ENCODE measurements around the gene TRIM69.
"Not testable (repeated sequence)": the region's sequence is repeated elsewhere in the genome, so short reads cannot be mapped to it uniquely, and the experiment has no call there.

The TRIM69 gene, protein sequence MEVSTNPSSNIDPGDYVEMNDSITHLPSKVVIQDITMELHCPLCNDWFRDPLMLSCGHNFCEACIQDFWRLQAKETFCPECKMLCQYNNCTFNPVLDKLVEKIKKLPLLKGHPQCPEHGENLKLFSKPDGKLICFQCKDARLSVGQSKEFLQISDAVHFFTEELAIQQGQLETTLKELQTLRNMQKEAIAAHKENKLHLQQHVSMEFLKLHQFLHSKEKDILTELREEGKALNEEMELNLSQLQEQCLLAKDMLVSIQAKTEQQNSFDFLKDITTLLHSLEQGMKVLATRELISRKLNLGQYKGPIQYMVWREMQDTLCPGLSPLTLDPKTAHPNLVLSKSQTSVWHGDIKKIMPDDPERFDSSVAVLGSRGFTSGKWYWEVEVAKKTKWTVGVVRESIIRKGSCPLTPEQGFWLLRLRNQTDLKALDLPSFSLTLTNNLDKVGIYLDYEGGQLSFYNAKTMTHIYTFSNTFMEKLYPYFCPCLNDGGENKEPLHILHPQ

GRCh38 chr15:44736181-44736765 is at the start of gene TRIM69:
Gene TRIM69, plus strand, starts transcription at chr15:44736528. Its CDS starts 177 bp downstream, at chr15:44736705.
- no peak for DNase-seq

DNA sequence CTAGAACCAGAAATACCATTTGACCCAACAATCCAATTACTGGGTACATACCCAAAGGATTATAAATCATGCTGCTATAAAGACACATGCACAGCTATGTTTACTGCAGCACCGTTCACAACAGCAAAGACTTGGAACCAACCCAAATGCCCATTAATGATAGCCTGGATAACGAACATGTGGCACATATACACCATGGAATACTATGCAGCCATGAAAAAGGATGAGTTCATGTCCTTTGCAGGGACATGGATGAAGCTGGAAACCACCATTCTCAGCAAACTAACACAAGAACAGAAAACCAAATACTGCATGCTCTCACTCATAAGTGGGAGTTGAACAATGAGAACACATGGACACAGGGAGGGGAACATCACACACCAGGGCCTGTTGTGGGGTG is 47.0 kb upstream of the TRIM69 start:
- DNase-seq, result not testable (repeated sequence)

GRCh38 chr15:44690245-44690644 is 46.1 kb upstream of the TRIM69 start:
- not testable (repeated sequence) for DNase-seq

DNA sequence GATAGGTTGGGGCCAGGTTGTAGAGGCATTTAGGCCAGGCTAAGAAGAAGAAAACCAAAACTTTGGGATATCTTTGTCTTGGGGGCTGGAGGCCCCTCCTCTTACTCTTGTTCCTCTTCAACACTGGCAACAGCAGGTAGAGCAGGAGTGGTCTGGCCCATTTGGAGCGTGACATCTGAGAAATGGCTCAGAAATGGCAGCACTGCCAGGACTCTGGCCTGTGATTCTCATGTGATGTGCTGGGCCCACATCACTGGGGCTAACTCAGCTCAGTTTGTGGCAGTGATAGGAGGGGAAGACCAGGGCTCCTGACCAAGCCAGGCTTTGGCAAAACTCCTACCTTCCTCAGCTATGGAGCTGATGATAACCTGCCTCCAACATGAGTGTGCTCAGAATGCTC is 43.7 kb upstream of the TRIM69 start:
- no peak for DNase-seq

- DNase-seq, result no peak
Observed at GRCh38 chr15:44694416-44694815, 41.9 kb upstream of the TRIM69 start.

DNA sequence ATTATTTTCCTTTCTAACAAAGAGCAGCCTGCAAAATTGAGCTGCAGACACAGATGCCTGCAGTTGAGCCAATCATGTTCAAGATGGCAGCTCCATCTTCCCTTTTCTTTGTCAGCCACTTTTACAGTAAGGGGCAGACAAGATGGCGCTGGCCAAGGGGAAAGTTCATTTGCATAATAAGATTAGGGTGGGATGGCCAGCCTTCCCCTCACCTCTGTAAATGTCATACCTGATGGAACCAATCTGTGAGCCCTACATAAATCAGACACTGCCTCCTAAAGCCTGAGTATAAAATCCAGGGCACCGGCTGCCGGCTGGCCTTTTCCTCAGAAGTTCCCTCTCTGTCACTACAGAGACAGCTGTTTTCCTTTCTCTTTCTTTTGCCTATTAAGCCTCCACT is 41.0 kb upstream of the TRIM69 start:
- DNase-seq, result no peak

DNA sequence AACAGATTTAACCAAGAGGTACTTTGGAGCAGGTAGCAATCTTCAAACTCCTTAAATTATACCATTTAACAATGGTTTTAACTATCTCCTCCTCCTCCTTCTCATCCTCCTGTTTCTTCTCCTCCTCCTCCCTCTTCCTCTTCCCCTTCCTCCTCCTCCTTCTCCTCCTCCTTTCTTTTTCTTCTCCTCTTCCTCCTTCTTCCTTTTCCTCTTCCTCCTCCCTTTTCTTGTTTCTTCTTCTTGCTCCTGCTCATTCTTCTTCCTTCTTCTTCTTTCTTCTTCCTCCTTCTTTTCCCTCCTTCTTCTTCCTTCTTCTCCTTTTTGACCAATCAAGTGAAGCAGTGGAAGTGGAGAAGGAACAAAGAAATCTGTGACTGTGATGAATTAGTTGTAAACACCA is 39.3 kb upstream of the TRIM69 start:
- no peak for DNase-seq

DNA sequence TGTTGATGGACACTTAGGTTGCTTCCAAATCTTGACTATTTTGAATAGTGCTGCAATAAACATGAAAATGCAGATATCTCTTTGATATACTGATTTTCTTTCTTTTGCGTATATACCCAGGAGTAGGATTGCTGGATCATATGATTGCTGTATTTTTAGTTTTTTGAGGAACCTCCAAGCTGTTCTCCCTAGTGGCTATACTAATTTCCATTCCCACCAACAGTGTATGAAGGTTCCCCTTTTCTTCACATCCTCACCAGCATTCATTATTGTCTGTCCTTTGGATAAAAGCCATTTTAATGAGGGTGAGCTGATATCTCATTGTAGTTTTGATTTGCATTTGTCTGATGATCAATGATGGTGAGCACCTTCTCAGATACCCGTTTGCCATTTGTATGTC is 37.7 kb upstream of the TRIM69 start:
- DNase-seq, result no peak

DNA sequence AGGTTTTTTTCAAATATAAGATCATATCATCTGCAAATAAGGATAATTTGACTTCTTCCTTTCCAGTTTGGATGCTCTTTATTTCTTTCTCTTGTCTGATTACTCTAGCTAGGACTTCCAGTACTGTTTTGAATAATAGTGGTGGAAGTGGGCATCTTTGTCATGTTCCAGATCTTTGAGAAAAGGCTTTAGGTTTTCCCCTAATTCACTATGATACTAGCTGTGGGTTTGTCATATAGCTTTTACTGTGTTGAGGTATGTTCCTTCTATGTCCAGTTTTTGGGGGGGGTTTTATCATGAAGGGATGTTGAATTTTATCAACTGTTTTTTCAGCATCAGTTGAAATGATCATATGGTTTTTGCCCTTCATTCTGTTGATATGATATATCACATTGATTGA is 35.7 kb upstream of the TRIM69 start:
- not testable (repeated sequence) for DNase-seq

DNA sequence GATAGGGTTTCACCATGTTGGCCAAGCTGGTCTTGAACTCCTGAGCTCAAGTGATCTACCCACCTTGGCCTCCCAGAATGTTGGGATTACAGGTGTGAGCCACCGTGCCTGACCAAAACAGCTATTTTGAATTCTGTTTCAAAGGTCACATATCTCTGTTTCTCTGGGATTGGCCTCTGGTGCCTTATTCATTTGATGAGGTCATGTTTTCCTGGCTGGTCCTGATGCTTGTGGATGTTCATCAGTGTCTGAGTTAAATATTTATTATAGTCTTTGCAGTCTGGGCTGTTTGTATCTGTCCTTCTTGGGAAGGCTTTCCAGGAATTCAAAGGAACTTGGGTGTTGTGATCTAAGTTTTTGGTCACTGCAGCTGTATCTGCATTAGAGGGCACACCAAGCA is 30.3 kb upstream of the TRIM69 start:
- no peak for DNase-seq

DNA sequence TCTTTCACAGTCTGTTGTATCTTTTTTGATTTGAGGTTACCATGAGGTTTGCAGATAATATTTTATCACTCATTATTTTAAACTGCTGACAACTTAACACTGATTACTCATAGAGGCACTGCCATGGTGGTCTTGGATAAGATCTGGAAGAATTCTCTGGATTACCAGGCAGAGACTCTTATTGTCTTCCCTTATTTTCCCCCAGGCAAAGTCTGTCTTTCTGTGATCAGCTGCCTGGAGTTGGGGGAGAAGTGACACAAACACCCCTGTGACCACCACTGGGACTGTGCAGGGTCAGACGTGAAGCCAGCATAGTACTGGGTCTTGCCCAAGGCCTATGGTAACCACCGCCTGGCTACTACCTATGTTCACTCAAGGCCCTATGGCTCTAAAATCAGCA is 29.9 kb upstream of the TRIM69 start:
- DNase-seq, result no peak

- no peak for DNase-seq
Observed at GRCh38 chr15:44706946-44707636, 29.2 kb upstream of the TRIM69 start.

- peak; percentile 40 for DNase-seq
Observed at GRCh38 chr15:44710236-44711095, 25.9 kb upstream of the TRIM69 start.

DNA sequence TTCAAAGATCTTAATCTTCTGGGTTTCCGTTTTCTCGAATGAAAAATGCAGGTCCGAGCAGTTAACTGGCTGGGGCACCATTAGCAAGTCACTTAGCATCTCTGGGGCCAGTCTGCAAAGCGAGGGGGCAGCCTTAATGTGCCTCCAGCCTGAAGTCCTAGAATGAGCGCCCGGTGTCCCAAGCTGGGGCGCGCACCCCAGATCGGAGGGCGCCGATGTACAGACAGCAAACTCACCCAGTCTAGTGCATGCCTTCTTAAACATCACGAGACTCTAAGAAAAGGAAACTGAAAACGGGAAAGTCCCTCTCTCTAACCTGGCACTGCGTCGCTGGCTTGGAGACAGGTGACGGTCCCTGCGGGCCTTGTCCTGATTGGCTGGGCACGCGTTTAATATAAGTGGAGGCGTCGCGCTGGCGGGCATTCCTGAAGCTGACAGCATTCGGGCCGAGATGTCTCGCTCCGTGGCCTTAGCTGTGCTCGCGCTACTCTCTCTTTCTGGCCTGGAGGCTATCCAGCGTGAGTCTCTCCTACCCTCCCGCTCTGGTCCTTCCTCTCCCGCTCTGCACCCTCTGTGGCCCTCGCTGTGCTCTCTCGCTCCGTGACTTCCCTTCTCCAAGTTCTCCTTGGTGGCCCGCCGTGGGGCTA is 25.1 kb upstream of the TRIM69 start, which contains the start of the genes B2M and PATL2:
B2M (plus strand) TSS at position 422 of the 647 bp plus-strand sequence; CDS start at position 452, 30 bp downstream.
PATL2 (minus strand) TSS at position 228 of the 647 bp plus-strand sequence. CDS start 34,833 bp downstream, outside the sequence.
- DNase-seq, result peak; percentile 95

DNA sequence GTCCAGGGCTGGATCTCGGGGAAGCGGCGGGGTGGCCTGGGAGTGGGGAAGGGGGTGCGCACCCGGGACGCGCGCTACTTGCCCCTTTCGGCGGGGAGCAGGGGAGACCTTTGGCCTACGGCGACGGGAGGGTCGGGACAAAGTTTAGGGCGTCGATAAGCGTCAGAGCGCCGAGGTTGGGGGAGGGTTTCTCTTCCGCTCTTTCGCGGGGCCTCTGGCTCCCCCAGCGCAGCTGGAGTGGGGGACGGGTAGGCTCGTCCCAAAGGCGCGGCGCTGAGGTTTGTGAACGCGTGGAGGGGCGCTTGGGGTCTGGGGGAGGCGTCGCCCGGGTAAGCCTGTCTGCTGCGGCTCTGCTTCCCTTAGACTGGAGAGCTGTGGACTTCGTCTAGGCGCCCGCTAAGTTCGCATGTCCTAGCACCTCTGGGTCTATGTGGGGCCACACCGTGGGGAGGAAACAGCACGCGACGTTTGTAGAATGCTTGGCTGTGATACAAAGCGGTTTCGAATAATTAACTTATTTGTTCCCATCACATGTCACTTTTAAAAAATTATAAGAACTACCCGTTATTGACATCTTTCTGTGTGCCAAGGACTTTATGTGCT is 24.5 kb upstream of the TRIM69 start:
- peak; percentile 26 for DNase-seq

GRCh38 chr15:44712346-44713005 is 23.9 kb upstream of the TRIM69 start:
- peak; percentile 82 for DNase-seq

GRCh38 chr15:44713006-44713966 is 23.0 kb upstream of the TRIM69 start:
- DNase-seq, result peak; percentile 53

- no peak for DNase-seq
Observed at GRCh38 chr15:44715142-44715796, 21.1 kb upstream of the TRIM69 start.

DNA sequence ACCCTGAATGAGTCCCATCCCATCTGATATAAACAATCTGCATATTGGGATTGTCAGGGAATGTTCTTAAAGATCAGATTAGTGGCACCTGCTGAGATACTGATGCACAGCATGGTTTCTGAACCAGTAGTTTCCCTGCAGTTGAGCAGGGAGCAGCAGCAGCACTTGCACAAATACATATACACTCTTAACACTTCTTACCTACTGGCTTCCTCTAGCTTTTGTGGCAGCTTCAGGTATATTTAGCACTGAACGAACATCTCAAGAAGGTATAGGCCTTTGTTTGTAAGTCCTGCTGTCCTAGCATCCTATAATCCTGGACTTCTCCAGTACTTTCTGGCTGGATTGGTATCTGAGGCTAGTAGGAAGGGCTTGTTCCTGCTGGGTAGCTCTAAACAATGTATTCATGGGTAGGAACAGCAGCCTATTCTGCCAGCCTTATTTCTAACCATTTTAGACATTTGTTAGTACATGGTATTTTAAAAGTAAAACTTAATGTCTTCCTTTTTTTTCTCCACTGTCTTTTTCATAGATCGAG is 20.5 kb upstream of the TRIM69 start:
- DNase-seq, result no peak
